Right renal pelvis (tissue), 4 donors: ENCODE measurements around the gene GPSM1. TPM values are rescaled to one million over a fixed set of nuclear protein-coding genes. Genes with fewer than 3 reads are reported as not detected.

Experiments
- DNase-seq, 4 donors: peaks; one replicate each; pipeline ENCODE4 v3.0.0-alpha.2; 2013; ENCODE audit warnings: low read depth in 4 of 4, low spot score in 3 of 4, missing footprints in 1 of 4
- polyA plus RNA-seq, 4 donors: library from polyadenylated mRNA; unstranded; fragments of 120-200 nt; gene quantifications; one replicate each; pipeline ENCODE4 v1.2.1, GENCODE V29; 2013; ENCODE audit not compliant: insufficient read length in 4 of 4

The GPSM1 gene
- polyA plus RNA-seq, 4 donors, result 30.6 to 42.3 (median 32.0) TPM

- DNase-seq, result no peak
Measured at GRCh38 chr9:136290508-136291000, 36.8 kb upstream of the GPSM1 start.

- no peak for DNase-seq
Measured at GRCh38 chr9:136291306-136292025, 35.9 kb upstream of the GPSM1 start.

GRCh38 chr9:136292026-136292538, 35.3 kb upstream of the GPSM1 start:
- DNase-seq, result no peak

- no peak for DNase-seq
Measured at GRCh38 chr9:136292591-136293448, 34.5 kb upstream of the GPSM1 start.

- no peak for DNase-seq
Measured at GRCh38 chr9:136293476-136294077, 33.8 kb upstream of the GPSM1 start.

GRCh38 chr9:136294437-136294836, 32.9 kb upstream of the GPSM1 start:
- no peak for DNase-seq

GRCh38 chr9:136295055-136295454, 32.3 kb upstream of the GPSM1 start:
- DNase-seq, result no peak

- peak in 2 of 4 donors; percentile 35 to 42 for DNase-seq
Measured at GRCh38 chr9:136295542-136296433, 31.6 kb upstream of the GPSM1 start.

GRCh38 chr9:136296434-136297015, 30.8 kb upstream of the GPSM1 start:
- DNase-seq, result no peak

- DNase-seq, result no peak
Measured at GRCh38 chr9:136297016-136297691, 30.2 kb upstream of the GPSM1 start.

GRCh38 chr9:136297766-136298735, 29.3 kb upstream of the GPSM1 start:
- DNase-seq, result no peak

- DNase-seq, result no peak
Measured at GRCh38 chr9:136299116-136299515, 28.2 kb upstream of the GPSM1 start.

- DNase-seq, result no peak
Measured at GRCh38 chr9:136299541-136299940, 27.8 kb upstream of the GPSM1 start.

GRCh38 chr9:136300016-136300545, 27.3 kb upstream of the GPSM1 start:
- DNase-seq, result no peak

GRCh38 chr9:136300866-136301265, 26.5 kb upstream of the GPSM1 start:
- DNase-seq, result no peak

GRCh38 chr9:136302527-136302926, 24.8 kb upstream of the GPSM1 start:
- no peak for DNase-seq

- DNase-seq, result no peak
Measured at GRCh38 chr9:136303066-136303824, 24.1 kb upstream of the GPSM1 start.
